Endothelial cell of umbilical vein (primary cell): ENCODE data around the gene LDB3.

Source experiments
- EZH2 ChIP-seq: IDR thresholded peaks from 2 replicates; pipeline ENCODE4 v1.6.1; 2012; ENCODE audit warnings: borderline replicate concordance, low read depth, mild to moderate bottlenecking, moderate library complexity, low read length, inconsistent platforms; ENCODE audit not compliant: severe bottlenecking
- FOS ChIP-seq: IDR thresholded peaks from 2 replicates; pipeline ENCODE4 v1.6.1; 2011; ENCODE audit warnings: mild to moderate bottlenecking, low read length, moderate library complexity, borderline replicate concordance; ENCODE audit not compliant: insufficient read depth
- JUN ChIP-seq: IDR thresholded peaks from 2 replicates; pipeline ENCODE4 v1.6.1; 2011; ENCODE audit warnings: borderline replicate concordance, low read depth; ENCODE audit not compliant: insufficient read length, insufficient read depth
- POLR2A ChIP-seq: IDR thresholded peaks from 2 replicates; pipeline ENCODE4 v1.6.1; 2012; ENCODE audit warnings: low read depth, mild to moderate bottlenecking, control low read depth, low read length
- TF ChIP-seq, protein P1 (sequence below), 2 donors: IDR thresholded peaks; 1 replicate in 1 of 2; 2 replicates in 1 of 2; pipeline ENCODE4 v1.5.1; 2011; ENCODE audit warnings: low read length in 2 of 2, mild to moderate bottlenecking in 2 of 2, moderate library complexity in 2 of 2, control low read depth in 1 of 2, inconsistent platforms in 1 of 2, low read depth in 1 of 2; ENCODE audit not compliant: insufficient read depth in 1 of 2; ENCODE audit errors: extremely low read depth in 1 of 2

DNA sequence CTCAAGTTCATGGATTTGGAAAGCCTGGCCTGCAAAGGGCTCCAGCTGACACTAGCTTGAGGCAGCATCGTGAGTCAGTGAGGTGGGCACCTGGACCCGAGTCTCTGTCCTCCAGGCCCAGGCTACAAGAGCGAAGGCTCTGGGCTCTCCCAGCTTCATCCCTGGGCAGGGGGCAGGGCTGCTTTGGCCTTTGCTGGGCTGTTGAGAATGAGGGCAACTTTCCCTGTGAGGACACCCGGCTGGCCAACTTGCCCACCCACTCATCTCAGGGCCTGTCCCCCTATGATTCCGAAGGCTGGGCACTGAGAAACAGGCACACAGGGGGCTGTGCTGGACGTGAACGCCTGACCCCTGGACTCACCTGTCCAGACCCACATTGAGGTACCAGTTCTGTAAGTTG, 24.4 kb downstream of the LDB3 start:
- TF ChIP-seq, protein P1, sequence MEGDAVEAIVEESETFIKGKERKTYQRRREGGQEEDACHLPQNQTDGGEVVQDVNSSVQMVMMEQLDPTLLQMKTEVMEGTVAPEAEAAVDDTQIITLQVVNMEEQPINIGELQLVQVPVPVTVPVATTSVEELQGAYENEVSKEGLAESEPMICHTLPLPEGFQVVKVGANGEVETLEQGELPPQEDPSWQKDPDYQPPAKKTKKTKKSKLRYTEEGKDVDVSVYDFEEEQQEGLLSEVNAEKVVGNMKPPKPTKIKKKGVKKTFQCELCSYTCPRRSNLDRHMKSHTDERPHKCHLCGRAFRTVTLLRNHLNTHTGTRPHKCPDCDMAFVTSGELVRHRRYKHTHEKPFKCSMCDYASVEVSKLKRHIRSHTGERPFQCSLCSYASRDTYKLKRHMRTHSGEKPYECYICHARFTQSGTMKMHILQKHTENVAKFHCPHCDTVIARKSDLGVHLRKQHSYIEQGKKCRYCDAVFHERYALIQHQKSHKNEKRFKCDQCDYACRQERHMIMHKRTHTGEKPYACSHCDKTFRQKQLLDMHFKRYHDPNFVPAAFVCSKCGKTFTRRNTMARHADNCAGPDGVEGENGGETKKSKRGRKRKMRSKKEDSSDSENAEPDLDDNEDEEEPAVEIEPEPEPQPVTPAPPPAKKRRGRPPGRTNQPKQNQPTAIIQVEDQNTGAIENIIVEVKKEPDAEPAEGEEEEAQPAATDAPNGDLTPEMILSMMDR (IDR thresholded peaks at IDR 0.05; ENCODE audit: extremely low read depth in 1 of 2, insufficient read depth in 1 of 2, low read depth in 1 of 2, low read length in 2 of 2): no peak
- TF ChIP-seq JUN (no peak), EZH2 (no peak), FOS (no peak), POLR2A (no peak)
